GM21390 (cell line): Measurements from ENCODE around the gene WDR90.

Source experiments
- ATAC-seq: cut with Tn5 transposase; IDR thresholded peaks from one replicate; pipeline ENCODE4 v1.9.1; 2021; ENCODE audit not compliant: unreplicated experiment

The WDR90 gene

DNA sequence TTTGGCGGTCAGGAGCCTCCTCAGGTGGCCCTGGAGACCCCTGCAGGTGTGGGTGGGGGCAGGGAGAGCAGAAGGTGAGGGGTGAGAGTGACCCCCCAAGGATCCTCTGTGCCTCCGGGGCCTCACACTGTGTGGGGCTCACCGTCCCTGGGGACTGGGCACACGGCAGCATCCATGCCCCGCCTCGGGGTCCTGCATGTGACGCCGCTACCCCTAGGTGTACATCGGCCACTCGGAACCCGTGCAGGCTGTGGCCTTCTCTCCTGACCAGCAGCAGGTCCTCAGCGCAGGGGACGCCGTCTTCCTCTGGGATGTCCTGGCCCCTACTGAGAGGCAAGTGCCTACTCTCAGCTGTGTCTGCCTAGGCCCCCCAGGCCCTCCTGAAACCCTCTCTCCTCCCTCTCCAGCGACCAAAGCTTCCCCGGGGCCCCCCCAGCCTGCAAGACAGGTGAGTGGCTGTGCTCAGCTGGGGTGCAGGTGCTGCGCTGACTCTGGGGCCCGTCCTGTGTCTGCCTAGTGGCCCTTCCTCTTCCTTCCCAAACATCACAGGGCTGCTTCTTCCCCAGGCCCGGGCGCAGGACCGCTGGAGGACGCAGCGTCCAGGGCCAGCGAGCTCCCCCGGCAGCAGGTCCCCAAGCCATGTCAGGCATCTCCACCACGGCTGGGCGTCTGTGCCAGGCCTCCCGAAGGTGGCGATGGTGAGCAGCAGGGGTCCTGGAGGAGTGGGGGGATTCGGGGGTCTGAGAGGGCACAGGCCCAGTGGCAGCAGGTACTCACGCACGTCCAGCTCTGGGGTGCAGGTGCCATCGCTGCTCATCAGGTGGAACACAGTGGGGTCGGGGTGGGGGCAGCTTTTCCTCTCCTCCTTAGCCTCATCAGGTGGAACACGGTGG is 9.8 kb downstream of the WDR90 start:
- ATAC-seq = no peak

DNA sequence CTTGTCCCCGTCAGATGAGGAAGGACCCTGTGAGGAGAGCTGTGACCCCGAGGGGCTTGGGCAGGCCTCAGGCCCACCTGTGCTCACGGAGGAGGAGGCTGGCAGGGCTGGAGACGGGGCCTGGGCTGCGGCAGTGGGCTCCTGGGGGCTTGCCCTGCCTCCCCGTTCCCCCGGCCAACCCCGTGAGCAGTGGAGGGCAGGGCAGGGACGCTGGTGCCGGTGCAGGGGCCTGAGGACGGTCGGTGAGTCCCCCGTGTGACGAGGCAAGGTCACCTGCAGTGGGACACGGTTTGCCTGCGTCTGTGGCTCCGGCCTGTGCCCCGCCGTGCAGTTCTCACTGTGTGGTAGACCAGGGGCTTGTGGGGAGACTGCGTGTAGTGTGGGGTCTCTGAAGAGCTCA is 10.5 kb downstream of the WDR90 start:
- no peak for ATAC-seq

DNA sequence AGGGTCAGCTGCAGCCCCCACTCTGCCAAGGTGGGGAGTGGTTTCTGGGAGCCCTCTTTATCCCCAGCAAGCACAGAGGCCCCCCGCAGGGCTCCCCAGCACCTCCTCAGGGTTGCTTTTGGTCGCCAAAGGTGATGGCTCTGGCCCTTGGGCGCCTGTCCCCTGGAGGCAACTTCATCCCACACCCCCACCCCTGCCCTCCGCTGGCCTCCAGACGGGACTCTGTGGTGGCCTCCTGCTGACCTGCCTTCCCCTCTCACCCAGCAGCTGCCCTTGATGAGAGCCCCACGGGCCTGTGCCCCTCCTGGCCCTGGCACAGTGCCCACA is 10.9 kb downstream of the WDR90 start:
- no peak for ATAC-seq

DNA sequence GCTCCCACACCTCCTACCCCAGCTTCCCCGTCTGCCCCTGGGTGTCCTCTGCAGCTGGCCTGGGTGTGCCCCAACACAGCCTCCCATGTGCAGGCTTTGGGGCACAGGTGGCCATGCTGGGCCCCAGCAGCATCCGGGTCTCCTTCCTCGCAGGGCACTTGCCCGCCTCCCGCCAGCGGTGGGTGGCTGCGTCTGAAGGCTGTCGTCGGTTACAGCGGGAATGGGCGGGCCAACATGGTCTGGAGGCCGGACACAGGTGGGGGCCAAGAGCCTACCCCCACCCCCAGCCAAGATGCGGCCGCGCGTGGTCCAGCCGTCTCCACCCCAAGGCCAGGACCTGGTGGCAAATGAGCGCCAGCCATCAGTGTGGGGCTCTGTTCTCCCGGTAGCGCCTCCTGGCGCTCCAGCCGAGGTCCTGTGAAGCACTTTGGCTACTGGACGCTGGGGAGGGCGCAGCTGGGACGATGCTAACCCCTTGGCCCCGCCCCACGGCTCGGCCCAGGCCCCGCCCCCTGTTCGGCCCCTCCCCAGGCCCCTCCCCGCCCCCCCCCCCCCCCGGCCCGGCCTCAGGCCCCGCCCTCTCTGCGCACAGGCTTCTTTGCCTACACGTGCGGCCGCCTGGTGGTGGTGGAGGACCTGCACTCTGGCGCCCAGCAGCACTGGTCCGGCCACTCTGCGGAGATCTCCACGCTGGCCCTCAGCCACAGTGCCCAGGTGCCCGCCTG is 11.5 kb downstream of the WDR90 start:
- peak; percentile 46 for ATAC-seq

DNA sequence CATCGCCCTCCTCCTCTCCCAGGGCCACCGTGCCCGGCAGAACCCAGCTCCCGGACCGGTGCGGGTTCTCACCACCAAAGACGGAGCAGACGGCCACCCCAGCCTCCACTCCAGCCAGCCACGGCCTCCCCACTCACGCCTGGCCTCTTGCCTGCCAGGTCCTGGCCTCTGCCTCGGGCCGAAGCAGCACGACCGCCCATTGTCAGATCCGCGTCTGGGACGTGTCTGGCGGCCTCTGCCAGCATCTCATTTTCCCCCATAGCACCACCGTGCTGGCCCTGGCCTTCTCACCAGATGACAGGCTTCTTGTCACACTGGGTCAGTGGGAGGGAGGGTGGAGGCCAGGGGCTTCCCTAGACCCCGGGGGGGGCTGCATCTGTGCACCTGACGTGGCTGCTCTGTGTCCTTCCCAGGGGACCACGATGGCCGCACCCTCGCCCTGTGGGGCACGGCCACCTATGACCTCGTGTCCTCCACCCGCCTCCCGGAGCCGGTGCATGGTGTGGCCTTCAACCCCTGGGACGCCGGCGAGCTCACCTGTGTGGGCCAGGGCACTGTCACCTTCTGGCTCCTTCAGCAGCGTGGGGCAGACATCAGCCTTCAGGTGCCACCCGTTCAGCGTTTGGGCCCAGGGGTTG is 12.1 kb downstream of the WDR90 start:
- no peak for ATAC-seq

DNA sequence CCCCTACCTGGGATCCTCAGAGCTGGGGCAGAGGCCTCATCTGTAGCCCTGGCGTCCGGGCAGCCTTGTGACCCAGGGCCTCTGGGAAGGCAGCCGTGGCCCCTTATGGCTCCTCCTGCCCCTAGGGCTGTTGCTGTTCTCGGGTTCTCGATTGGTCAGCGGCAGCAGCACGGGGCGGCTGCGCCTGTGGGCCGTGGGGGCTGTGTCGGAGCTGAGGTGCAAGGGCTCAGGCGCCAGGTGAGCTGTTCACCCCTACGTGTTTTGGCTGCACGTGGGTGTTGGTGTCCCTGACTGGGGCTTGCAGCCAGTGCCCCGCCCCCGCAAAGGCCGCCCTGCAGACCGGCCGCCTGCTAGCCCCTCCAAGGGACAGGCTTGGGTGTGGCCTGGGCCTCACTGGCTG is 12.9 kb downstream of the WDR90 start:
- ATAC-seq = no peak

DNA sequence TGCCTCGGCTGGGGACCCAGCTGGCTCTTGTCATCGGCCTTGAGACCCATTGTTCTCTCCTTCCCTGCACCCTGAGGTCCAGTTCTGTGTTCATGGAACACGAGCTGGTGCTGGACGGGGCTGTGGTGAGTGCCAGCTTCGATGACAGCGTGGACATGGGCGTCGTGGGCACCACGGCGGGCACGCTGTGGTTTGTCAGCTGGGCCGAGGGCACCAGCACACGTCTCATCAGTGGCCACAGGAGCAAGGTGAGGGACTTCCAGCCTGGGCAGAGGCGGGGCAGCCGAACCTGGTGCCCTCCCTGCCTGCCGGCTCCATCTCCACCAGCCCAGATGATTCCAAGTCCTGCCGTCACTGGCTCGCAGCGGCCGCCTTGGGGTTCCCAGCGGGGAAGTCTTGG is 13.4 kb downstream of the WDR90 start:
- ATAC-seq = no peak

DNA sequence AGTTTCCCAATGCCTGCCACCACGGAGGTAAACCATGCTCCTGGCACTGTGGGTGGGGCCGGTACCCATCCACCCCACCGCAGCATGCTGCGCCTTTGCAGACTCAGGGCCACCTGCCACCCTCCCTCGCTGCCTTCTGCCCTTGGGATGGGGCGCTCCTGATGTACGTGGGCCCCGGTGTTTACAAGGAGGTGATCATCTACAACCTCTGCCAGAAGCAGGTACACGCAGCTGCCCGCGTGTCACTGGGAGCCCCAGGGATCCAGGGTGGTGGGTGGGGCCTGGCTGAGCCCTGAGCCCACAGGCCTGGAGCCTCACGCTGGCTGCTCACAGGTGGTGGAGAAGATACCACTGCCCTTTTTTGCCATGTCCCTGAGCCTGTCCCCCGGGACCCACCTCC is 17.4 kb downstream of the WDR90 start:
- no peak for ATAC-seq

DNA sequence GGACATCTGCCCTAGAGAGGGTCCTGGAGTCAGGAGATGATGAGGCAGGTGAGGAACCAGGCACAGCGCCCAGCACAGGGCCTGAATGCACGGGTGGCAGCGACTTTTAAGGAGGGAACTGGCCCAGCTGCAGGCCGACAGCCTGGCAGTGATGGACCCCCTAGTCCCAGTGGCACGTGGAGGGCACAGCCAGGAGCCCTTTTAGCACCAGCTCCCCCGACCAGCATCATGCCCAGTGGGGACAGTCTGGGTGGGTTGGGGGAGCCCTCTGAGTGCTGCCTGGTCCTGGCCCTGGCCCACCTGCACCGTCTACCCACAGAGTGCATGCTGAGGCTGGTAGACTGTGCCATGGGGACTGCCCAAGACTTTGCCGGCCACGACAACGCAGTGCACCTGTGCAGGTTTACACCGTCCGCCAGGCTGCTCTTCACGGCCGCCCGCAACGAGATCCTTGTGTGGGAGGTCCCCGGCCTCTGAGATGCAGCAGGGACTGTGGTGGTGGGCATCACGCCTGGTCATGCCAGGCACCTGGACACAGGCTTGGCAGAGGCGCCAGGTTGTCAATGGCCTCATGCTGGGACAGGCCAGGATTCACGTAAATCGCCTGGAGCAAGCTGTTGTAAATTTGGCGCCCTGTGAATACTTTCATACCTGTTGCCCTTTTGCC is 18.1 kb downstream of the WDR90 start:
- no peak for ATAC-seq

DNA sequence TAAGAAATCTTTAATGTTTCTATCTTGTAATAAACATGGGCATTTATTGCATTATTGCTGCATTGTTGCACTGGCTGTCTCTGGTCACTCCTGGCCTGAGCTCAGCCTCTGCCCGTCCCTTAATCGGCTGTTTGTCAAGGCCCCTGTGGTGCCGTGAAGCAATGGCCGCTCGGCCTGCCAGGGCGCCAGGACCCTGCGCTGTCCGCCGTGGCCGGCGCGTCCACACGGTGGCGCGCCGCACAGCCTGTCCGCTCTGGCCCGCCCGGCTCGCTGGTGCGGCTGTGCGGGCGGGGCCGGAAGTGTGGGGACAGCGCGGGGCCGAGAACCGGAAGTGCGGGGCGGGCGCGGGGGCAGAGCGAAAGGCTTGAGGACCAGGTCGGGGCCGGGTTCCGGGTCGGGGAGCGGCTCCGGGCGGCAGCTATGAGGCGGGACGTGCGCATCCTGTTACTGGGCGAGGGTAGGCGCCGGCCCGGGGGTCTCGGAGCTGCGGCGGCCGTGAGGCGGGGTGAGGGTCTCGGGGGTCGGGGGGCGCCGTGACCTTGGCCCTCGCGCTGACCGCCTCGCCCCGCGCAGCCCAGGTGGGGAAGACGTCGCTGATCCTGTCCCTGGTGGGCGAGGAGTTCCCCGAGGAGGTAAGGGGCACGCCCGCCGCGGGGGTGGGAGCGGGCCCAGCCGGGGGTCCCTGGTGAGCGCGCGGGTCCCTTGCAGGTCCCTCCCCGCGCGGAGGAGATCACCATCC is 18.8 kb downstream of the WDR90 start, which contains the start of gene RHOT2:
TSS of gene RHOT2 (plus strand) at position 353 of the 739 bp plus-strand sequence. CDS start at position 421, 68 bp downstream.
- ATAC-seq = peak; percentile 82

DNA sequence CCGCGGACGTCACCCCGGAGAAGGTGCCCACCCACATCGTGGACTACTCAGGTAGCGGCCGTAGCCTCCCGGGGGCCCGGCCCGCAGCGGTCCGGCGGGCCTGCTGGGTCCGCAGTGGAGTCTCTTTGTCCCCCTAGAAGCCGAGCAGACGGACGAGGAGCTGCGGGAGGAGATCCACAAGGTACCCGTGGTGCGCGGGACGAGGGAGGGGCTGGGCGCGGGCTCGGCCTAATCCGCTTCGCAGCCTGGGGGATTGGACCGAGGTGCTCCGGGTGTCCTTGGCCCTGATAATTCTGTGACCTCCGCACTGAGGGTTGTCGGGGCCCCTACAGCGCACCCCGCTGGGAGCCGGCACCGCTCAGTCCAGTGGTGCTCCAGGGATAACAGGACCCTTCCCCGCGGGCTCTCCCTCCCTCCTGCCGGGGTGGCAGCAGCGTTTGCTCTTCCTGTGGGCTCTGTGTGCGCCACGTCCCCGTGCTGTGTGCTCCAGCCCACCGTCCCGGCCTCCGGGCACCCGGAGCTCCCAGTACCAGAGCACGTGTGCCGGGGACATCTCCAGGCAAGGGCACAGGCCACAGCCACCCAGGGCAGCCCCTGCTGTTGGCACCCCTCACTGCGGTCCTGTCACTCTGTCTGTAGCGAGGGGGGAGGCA is 19.5 kb downstream of the WDR90 start:
- no peak for ATAC-seq

DNA sequence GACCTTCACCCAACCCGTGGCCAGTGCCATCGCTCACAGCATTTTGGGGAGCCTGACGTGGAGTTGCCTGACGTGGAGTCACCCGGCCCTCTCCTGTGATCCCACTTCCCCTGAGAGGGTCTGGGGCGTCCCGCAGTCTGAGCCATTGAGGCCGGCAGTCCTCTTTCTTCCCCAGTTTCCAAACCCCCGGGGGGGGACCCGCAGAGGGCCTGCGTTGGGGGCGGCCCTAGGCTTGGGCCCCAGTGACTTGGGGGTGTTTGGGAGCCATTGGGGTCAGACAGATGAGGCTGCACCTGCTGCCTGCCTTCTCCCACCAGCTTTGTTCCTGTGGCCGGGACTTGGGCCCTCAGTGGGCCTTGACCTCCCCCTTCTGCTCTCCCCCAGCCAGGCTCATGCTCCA is 20.5 kb downstream of the WDR90 start:
- ATAC-seq = no peak

DNA sequence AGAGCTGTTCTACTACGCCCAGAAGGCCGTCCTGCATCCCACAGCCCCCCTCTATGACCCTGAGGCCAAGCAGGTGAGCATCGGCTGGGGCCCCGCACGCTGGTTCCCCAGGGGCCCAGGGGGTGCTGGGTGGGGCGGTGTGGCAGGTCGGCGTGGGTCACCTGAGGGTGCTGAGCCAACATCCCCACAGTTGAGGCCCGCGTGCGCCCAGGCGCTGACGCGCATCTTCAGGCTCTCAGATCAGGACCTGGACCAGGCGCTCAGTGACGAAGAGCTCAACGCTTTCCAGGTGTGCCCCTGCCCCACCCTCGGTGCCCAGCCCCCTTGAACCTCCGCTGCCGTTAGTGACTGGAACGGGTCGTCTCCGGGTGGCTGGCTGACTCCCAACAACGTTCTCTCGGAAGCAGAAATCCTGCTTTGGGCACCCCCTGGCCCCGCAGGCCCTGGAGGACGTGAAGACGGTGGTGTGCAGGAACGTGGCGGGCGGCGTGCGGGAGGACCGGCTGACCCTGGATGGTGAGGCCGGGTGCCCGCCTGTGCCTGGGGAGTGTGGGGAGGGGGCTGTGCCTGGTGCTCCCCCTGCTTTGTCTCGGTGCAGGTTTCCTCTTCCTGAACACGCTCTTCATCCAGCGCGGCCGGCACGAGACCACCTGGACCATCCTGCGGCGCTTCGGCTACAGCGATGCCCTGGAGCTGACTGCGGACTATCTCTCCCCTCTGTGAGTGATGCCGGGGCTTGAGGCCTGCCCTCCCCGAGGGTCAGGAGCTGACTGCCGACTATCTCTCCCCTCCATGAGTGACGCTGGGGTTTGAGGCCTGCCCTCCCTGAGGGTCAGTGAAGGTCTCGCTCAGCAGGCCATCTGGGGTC is 21.6 kb downstream of the WDR90 start:
- no peak for ATAC-seq

DNA sequence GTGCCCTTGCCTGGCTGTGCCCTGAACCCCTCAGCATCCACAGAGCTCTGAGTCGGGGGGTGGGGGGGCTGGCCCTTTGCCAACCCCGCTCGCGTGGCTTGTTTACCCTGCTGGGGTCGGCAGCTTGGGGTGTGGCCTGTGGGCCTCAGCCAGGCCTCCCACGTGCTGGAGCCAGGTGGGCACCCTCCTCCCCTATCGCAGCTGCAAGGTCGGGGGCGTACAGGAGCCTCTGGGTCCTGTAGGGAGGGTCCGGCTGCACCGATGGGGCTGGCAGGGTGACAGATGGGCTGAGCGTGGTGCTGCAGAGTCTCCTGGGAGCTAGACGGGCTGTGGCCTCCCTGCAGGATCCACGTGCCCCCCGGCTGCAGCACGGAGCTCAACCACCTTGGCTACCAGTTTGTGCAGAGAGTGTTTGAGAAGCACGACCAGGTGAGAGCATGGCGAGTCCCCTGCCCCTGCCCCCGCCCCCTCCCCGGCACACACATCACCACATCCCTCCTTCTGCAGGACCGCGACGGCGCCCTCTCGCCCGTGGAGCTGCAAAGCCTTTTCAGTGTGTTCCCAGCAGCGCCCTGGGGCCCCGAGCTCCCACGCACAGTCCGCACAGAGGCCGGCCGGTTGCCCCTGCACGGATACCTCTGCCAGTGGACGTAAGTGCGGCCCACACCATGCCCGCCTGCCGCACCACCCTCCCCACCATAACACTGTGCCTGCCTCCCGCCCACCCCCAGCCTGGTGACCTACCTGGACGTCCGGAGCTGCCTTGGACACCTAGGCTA is 22.4 kb downstream of the WDR90 start:
- no peak for ATAC-seq

DNA sequence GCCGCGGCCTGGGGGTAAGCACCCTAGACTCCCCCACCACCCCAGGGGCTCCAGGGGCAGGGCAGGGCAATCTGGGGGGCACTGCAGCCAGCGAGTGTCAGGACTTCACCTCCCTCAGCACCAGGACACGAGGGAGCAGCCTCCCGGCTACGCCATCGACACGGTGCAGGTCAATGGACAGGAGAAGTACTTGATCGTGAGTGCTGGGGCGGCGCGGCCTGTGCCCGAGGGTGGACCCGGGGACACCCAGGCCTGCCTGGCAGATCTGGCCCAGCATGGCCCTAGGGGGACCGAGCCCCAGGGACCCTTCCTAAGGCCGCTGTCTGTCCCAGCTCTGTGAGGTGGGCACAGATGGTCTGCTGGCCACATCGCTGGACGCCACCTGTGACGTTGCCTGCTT is 23.2 kb downstream of the WDR90 start:
- ATAC-seq = no peak

DNA sequence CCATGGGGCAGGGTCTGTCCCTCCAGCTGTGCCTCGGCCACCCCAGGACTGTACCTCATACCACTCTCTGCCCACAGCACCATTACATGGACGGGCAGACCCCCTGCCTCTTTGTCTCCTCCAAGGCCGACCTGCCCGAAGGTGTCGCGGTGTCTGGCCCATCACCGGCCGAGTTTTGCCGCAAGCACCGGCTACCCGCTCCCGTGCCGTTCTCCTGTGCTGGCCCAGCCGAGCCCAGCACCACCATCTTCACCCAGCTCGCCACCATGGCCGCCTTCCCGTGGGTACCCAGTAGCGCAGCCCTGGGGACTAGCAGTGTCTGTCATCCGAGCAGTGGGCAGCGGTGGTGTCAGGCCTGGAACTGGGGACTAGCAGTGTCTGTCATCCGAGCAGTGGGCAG is 23.7 kb downstream of the WDR90 start:
- ATAC-seq = no peak

DNA sequence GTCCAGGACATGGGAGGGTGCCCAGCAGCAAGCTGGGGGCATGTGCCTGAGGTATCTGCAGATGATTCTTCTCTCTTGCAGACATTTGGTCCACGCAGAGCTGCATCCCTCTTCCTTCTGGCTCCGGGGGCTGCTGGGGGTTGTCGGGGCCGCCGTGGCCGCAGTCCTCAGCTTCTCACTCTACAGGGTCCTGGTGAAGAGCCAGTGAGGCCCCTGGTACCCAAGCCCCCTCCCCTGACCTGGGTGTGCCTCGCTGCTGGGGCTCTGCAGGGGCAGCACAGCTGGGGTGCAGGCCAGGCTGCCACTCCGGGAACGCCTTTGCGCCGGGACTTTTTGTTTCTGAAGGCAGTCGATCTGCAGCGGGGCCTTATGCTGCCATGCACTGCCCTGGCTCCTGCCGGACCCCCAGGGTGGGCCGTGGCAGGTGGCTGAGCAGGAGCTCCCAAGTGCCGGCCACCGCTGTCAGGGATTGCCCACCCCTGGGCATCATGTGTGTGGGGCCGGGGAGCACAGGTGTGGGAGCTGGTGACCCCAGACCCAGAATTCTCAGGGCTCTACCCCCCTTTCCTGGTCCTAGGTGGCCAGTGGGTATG is 24.3 kb downstream of the WDR90 start:
- ATAC-seq = no peak

DNA sequence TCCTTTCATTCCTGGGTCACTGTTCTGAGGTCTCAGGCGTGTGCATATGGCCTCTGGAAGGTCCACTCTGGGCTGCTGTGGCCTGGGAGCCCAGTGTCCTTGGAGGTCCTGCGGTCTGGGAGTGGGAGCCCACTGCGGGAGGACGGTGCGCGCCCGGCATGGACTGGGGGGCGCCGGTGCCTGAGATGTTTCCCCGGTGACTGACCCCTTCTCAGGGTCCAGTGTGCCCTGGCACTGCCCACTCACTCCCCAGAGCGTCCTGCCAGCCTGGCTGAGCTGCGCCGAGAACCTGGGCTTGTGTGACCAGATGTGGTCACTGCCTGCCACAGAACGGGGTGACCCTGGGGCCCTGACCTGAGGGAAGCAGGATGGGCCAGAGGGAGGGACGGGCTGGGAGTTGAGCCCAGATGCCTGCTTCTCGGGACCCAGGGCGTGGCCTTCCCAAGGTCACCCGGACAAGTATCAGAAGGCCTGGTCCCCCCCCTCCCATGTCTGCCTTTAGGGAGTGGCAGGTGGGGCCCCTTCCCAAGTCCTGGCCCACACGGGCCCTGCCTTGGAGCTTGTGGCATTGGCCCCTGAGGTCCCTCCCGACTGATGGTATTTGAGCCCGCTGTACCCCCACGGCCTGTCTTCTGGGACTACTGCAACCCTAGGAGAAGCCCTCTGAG is 25.2 kb downstream of the WDR90 start:
- ATAC-seq = no peak
